ENCODE results near the gene EPN2.
A peak's percentile ranks its signal among the peaks of the same experiment; 100 is the strongest.

Gene EPN2

GRCh38 chr17:19376811-19377210, 139.6 kb downstream of the EPN2 start:
- Histone ChIP-seq H3K27ac (ENCODE audit: low read depth, low read length) (peak overlapping the region; percentile 96), H3K4me3 (ENCODE audit: low read depth, low read length) (peak overlapping the region; percentile 88), H2AFZ (ENCODE audit: low read length, unreplicated experiment) (peak overlapping the region; percentile 77)

GRCh38 chr17:19377602-19378415, 140.6 kb downstream of the EPN2 start:
- peaks cover 11% of the 10 kb centered on the region for H3K4me1 ChIP-seq (ENCODE audit: control insufficient read depth, insufficient read depth, low read length, unreplicated experiment)

More at GRCh38 chr17:19376811-19377210, 139.6 kb downstream of the EPN2 start:
- Histone ChIP-seq H3K36me3 (ENCODE audit: insufficient read depth, low read length) (peaks cover 18% of the 10 kb centered on the region; the same call in 1 of the 2 replicates), H3K4me1 (ENCODE audit: control insufficient read depth, insufficient read depth, low read length, unreplicated experiment) (peaks cover 11% of the 10 kb centered on the region), H3K79me2 (ENCODE audit: control insufficient read depth, insufficient read depth, low read length, unreplicated experiment) (peaks cover 42% of the 10 kb centered on the region), H3K27me3 (ENCODE audit: insufficient read depth, low read length) (no peaks in the 10 kb centered on the region)

GRCh38 chr17:19378416-19379360, 141.5 kb downstream of the EPN2 start, which contains the start of gene MAPK7:
TSS of gene MAPK7 (plus strand) at chr17:19378498. CDS start at chr17:19378901, 403 bp downstream.
- Histone ChIP-seq H3K4me1 (ENCODE audit: control insufficient read depth, insufficient read depth, low read length, unreplicated experiment) (peaks cover 13% of the 10 kb centered on the region), H3K4me3 (ENCODE audit: low read depth, low read length) (peak within 1 kb of the TSS; percentile 88), H2AFZ (ENCODE audit: low read length, unreplicated experiment) (peak within 1 kb of the TSS; percentile 77), H3K79me2 (ENCODE audit: control insufficient read depth, insufficient read depth, low read length, unreplicated experiment) (peaks cover 49% of the 10 kb centered on the region), H3K27me3 (ENCODE audit: insufficient read depth, low read length) (no peaks in the 10 kb centered on the region), H3K36me3 (ENCODE audit: insufficient read depth, low read length) (peaks cover 21% of the 10 kb centered on the region; the same call in 1 of the 2 replicates), H3K27ac (ENCODE audit: low read depth, low read length) (peak within 1 kb of the TSS; percentile 96)

More at GRCh38 chr17:19377602-19378415, 140.6 kb downstream of the EPN2 start:
- H3K79me2 ChIP-seq (ENCODE audit: control insufficient read depth, insufficient read depth, low read length, unreplicated experiment) = peaks cover 49% of the 10 kb centered on the region
- peak overlapping the region; percentile 77 for H2AFZ ChIP-seq (ENCODE audit: low read length, unreplicated experiment)
- peak overlapping the region; percentile 88 for H3K4me3 ChIP-seq (ENCODE audit: low read depth, low read length)
- H3K27ac ChIP-seq (ENCODE audit: low read depth, low read length) = peak overlapping the region; percentile 96
- no peaks in the 10 kb centered on the region for H3K27me3 ChIP-seq (ENCODE audit: insufficient read depth, low read length)
- H3K36me3 ChIP-seq (ENCODE audit: insufficient read depth, low read length) = peaks cover 18% of the 10 kb centered on the region; the same call in 1 of the 2 replicates

- Histone ChIP-seq H3K4me3 (ENCODE audit: low read depth, low read length) (peak overlapping the region; percentile 88), H3K4me1 (ENCODE audit: control insufficient read depth, insufficient read depth, low read length, unreplicated experiment) (peaks cover 22% of the 10 kb centered on the region), H3K27me3 (ENCODE audit: insufficient read depth, low read length) (no peaks in the 10 kb centered on the region), H3K79me2 (ENCODE audit: control insufficient read depth, insufficient read depth, low read length, unreplicated experiment) (peaks cover 49% of the 10 kb centered on the region), H3K27ac (ENCODE audit: low read depth, low read length) (peak overlapping the region; percentile 43), H3K36me3 (ENCODE audit: insufficient read depth, low read length) (peaks cover 21% of the 10 kb centered on the region; the same call in 1 of the 2 replicates), H2AFZ (ENCODE audit: low read length, unreplicated experiment) (peak overlapping the region; percentile 32)
These were observed 142.3 kb downstream of the EPN2 start for GRCh38 chr17:19379361-19380065.

GRCh38 chr17:19380481-19381301, 143.5 kb downstream of the EPN2 start:
- Histone ChIP-seq H3K36me3 (ENCODE audit: insufficient read depth, low read length) (peaks cover 21% of the 10 kb centered on the region; the same call in 1 of the 2 replicates), H3K4me3 (ENCODE audit: low read depth, low read length) (no peak overlapping the region), H3K4me1 (ENCODE audit: control insufficient read depth, insufficient read depth, low read length, unreplicated experiment) (peaks cover 33% of the 10 kb centered on the region), H3K27me3 (ENCODE audit: insufficient read depth, low read length) (no peaks in the 10 kb centered on the region), H3K27ac (ENCODE audit: low read depth, low read length) (no peak overlapping the region), H3K79me2 (ENCODE audit: control insufficient read depth, insufficient read depth, low read length, unreplicated experiment) (peaks cover 47% of the 10 kb centered on the region), H2AFZ (ENCODE audit: low read length, unreplicated experiment) (no peak overlapping the region)

GRCh38 chr17:19381361-19381740, 144.2 kb downstream of the EPN2 start:
- Histone ChIP-seq H3K36me3 (ENCODE audit: insufficient read depth, low read length) (peaks cover 21% of the 10 kb centered on the region; the same call in 1 of the 2 replicates), H3K79me2 (ENCODE audit: control insufficient read depth, insufficient read depth, low read length, unreplicated experiment) (peaks cover 40% of the 10 kb centered on the region), H3K4me3 (ENCODE audit: low read depth, low read length) (no peak overlapping the region), H2AFZ (ENCODE audit: low read length, unreplicated experiment) (no peak overlapping the region), H3K27ac (ENCODE audit: low read depth, low read length) (no peak overlapping the region), H3K4me1 (ENCODE audit: control insufficient read depth, insufficient read depth, low read length, unreplicated experiment) (peaks cover 39% of the 10 kb centered on the region), H3K27me3 (ENCODE audit: insufficient read depth, low read length) (no peaks in the 10 kb centered on the region)

- Histone ChIP-seq H3K27me3 (ENCODE audit: insufficient read depth, low read length) (no peaks in the 10 kb centered on the region), H3K4me1 (ENCODE audit: control insufficient read depth, insufficient read depth, low read length, unreplicated experiment) (peaks cover 40% of the 10 kb centered on the region), H3K4me3 (ENCODE audit: low read depth, low read length) (no peak overlapping the region), H3K27ac (ENCODE audit: low read depth, low read length) (no peak overlapping the region), H2AFZ (ENCODE audit: low read length, unreplicated experiment) (no peak overlapping the region), H3K36me3 (ENCODE audit: insufficient read depth, low read length) (peaks cover 21% of the 10 kb centered on the region; the same call in 1 of the 2 replicates), H3K79me2 (ENCODE audit: control insufficient read depth, insufficient read depth, low read length, unreplicated experiment) (peaks cover 40% of the 10 kb centered on the region)
These were observed 144.7 kb downstream of the EPN2 start for GRCh38 chr17:19381741-19382444.

- H3K36me3 ChIP-seq (ENCODE audit: insufficient read depth, low read length) = peaks cover 21% of the 10 kb centered on the region; the same call in 1 of the 2 replicates
- peaks cover 49% of the 10 kb centered on the region for H3K4me1 ChIP-seq (ENCODE audit: control insufficient read depth, insufficient read depth, low read length, unreplicated experiment)
- H3K27me3 ChIP-seq (ENCODE audit: insufficient read depth, low read length) = no peaks in the 10 kb centered on the region
- no peak overlapping the region for H2AFZ ChIP-seq (ENCODE audit: low read length, unreplicated experiment)
- H3K79me2 ChIP-seq (ENCODE audit: control insufficient read depth, insufficient read depth, low read length, unreplicated experiment) = peaks cover 40% of the 10 kb centered on the region
- H3K4me3 ChIP-seq (ENCODE audit: low read depth, low read length) = no peak overlapping the region
- H3K27ac ChIP-seq (ENCODE audit: low read depth, low read length) = no peak overlapping the region
These were observed 145.6 kb downstream of the EPN2 start for GRCh38 chr17:19382531-19383444.

All from ACC112 (cell line).